ENCODE measurements around the gene GPR27. TPM values are rescaled to one million over a fixed set of nuclear protein-coding genes. Genes with fewer than 3 reads are reported as not detected.

GPR27 gene, protein sequence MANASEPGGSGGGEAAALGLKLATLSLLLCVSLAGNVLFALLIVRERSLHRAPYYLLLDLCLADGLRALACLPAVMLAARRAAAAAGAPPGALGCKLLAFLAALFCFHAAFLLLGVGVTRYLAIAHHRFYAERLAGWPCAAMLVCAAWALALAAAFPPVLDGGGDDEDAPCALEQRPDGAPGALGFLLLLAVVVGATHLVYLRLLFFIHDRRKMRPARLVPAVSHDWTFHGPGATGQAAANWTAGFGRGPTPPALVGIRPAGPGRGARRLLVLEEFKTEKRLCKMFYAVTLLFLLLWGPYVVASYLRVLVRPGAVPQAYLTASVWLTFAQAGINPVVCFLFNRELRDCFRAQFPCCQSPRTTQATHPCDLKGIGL
- polyA plus RNA-seq (2012; ENCODE audit: insufficient read length, low read depth), result not detected

DNA sequence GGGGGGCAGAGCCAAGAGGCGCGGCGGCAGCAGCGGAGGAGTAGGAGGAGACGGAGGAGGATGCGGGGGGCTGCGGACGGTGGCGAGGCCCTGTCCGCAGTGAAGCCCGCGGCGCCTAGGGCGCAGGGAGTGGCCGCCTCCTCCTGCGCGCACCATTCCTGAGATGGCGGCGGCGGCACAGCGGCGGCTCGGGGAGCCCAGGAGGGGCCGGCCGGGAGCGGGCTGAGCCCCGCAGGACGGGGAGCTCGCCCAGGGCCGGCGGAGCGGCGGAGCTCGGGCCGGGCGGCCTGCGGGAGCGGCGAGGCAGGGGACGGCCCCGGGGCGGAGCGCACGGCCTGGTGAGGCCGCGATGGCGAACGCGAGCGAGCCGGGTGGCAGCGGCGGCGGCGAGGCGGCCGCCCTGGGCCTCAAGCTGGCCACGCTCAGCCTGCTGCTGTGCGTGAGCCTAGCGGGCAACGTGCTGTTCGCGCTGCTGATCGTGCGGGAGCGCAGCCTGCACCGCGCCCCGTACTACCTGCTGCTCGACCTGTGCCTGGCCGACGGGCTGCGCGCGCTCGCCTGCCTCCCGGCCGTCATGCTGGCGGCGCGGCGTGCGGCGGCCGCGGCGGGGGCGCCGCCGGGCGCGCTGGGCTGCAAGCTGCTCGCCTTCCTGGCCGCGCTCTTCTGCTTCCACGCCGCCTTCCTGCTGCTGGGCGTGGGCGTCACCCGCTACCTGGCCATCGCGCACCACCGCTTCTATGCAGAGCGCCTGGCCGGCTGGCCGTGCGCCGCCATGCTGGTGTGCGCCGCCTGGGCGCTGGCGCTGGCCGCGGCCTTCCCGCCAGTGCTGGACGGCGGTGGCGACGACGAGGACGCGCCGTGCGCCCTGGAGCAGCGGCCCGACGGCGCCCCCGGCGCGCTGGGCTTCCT, at the start of gene GPR27:
TSS of gene GPR27 (plus strand) at position 155 of the 909 bp plus-strand sequence. CDS start at position 350, 195 bp downstream.
- TF ChIP-seq, protein P1, sequence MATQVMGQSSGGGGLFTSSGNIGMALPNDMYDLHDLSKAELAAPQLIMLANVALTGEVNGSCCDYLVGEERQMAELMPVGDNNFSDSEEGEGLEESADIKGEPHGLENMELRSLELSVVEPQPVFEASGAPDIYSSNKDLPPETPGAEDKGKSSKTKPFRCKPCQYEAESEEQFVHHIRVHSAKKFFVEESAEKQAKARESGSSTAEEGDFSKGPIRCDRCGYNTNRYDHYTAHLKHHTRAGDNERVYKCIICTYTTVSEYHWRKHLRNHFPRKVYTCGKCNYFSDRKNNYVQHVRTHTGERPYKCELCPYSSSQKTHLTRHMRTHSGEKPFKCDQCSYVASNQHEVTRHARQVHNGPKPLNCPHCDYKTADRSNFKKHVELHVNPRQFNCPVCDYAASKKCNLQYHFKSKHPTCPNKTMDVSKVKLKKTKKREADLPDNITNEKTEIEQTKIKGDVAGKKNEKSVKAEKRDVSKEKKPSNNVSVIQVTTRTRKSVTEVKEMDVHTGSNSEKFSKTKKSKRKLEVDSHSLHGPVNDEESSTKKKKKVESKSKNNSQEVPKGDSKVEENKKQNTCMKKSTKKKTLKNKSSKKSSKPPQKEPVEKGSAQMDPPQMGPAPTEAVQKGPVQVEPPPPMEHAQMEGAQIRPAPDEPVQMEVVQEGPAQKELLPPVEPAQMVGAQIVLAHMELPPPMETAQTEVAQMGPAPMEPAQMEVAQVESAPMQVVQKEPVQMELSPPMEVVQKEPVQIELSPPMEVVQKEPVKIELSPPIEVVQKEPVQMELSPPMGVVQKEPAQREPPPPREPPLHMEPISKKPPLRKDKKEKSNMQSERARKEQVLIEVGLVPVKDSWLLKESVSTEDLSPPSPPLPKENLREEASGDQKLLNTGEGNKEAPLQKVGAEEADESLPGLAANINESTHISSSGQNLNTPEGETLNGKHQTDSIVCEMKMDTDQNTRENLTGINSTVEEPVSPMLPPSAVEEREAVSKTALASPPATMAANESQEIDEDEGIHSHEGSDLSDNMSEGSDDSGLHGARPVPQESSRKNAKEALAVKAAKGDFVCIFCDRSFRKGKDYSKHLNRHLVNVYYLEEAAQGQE (IDR thresholded peaks at IDR 0.05; ENCODE audit: insufficient read depth in 1 of 2, low read depth in 2 of 2, low read length in 2 of 2), result no peak
- TF ChIP-seq FOXP2 (optimal IDR thresholded peaks at IDR 0.05; ENCODE audit: borderline replicate concordance, extremely low read depth, extremely low read length, insufficient read depth) (no peak), POLR2AphosphoS5 (IDR thresholded peaks at IDR 0.05; ENCODE audit: low read depth, low read length) (no peak), TAF1 (IDR thresholded peaks at IDR 0.05; ENCODE audit: borderline replicate concordance, insufficient read depth, low read length) (no peak), SIN3A (IDR thresholded peaks at IDR 0.05; ENCODE audit: borderline replicate concordance, insufficient read depth, low read length) (no peak)

DNA sequence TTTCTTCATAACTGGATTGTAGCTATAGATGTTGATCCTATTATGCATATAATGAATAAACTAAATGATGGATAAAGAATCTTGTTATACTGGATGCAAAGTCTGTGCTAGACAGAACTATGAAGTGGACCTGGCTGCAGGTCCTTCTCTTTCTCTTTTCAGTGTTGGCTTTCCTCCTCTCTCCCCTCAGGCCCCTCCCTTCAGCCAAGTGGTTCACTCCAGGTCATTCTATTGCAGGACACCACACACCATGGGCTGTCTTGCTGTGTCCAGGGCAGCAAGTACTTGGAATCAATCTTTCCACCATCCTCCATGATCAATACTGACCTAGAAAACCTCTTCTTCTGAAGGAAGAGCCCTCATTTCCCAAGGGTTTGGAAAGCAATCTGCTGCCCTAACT, 48.7 kb upstream of the GPR27 start:
- TF ChIP-seq, protein P1 (IDR thresholded peaks at IDR 0.05; ENCODE audit: insufficient read depth in 1 of 2, low read depth in 2 of 2, low read length in 2 of 2), result no peak
- no peak for TF ChIP-seq FOXP2 (optimal IDR thresholded peaks at IDR 0.05; ENCODE audit: borderline replicate concordance, extremely low read depth, extremely low read length, insufficient read depth)
- no peak for TF ChIP-seq SIN3A (IDR thresholded peaks at IDR 0.05; ENCODE audit: borderline replicate concordance, insufficient read depth, low read length)
- no peak for TF ChIP-seq TAF1 (IDR thresholded peaks at IDR 0.05; ENCODE audit: borderline replicate concordance, insufficient read depth, low read length)
- TF ChIP-seq POLR2AphosphoS5 (IDR thresholded peaks at IDR 0.05; ENCODE audit: low read depth, low read length), result no peak

DNA sequence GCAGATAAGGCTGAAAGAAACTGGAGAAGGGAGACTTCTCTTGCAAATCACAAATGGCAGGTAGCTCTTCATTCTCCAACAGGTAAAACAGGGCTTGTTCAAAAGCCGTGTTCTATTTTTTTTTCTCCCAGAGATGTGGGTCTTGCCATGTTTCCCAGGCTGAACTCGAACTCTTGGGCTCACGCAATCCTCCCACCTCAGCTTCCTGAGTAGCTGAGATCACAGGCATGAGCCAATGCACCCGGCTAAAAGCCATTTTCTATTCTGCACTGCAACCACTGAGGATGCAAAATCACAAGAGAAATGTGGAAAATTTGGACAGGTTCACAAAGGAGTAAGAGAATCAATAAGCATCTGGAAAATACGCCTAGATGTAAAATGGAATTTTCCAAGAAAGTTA, 48.0 kb upstream of the GPR27 start:
- no peak for TF ChIP-seq SIN3A (IDR thresholded peaks at IDR 0.05; ENCODE audit: borderline replicate concordance, insufficient read depth, low read length)
- TF ChIP-seq FOXP2 (optimal IDR thresholded peaks at IDR 0.05; ENCODE audit: borderline replicate concordance, extremely low read depth, extremely low read length, insufficient read depth), result no peak
- TF ChIP-seq POLR2AphosphoS5 (IDR thresholded peaks at IDR 0.05; ENCODE audit: low read depth, low read length), result no peak
- TF ChIP-seq, protein P1 (IDR thresholded peaks at IDR 0.05; ENCODE audit: insufficient read depth in 1 of 2, low read depth in 2 of 2, low read length in 2 of 2), result no peak
- no peak for TF ChIP-seq TAF1 (IDR thresholded peaks at IDR 0.05; ENCODE audit: borderline replicate concordance, insufficient read depth, low read length)

DNA sequence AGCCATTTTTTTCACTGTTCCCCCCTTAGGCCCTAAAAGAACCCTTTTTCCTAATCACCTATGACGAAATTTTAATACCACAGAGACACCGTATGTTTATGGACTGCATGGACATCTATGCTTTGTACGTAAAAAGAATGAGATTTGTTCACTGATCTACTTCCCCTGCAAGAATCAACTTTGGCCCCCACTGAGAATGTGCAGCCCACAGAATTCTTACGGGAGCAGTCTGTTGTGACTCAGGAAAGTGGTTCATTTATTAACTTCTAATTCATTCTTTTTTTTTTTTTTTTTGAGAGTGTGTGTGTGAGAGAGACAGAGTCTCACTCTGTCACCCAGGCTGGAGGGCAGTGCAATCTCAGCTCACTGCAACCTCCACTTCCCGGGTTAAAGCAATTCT, 46.1 kb upstream of the GPR27 start:
- TF ChIP-seq, protein P1 (IDR thresholded peaks at IDR 0.05; ENCODE audit: insufficient read depth in 1 of 2, low read depth in 2 of 2, low read length in 2 of 2), result no peak
- no peak for TF ChIP-seq SIN3A (IDR thresholded peaks at IDR 0.05; ENCODE audit: borderline replicate concordance, insufficient read depth, low read length)
- TF ChIP-seq POLR2AphosphoS5 (IDR thresholded peaks at IDR 0.05; ENCODE audit: low read depth, low read length), result no peak
- TF ChIP-seq FOXP2 (optimal IDR thresholded peaks at IDR 0.05; ENCODE audit: borderline replicate concordance, extremely low read depth, extremely low read length, insufficient read depth), result no peak
- TF ChIP-seq TAF1 (IDR thresholded peaks at IDR 0.05; ENCODE audit: borderline replicate concordance, insufficient read depth, low read length), result no peak

Data from PFSK-1 (cell line).